GM21723 (cell line): Measurements from ENCODE around the gene GRK5.

Experiments
- ATAC-seq: cut with Tn5 transposase; IDR thresholded peaks from one replicate; pipeline ENCODE4 v1.9.1; 2021; ENCODE audit warnings: mild to moderate bottlenecking, moderate library complexity; ENCODE audit not compliant: unreplicated experiment

Gene GRK5

DNA sequence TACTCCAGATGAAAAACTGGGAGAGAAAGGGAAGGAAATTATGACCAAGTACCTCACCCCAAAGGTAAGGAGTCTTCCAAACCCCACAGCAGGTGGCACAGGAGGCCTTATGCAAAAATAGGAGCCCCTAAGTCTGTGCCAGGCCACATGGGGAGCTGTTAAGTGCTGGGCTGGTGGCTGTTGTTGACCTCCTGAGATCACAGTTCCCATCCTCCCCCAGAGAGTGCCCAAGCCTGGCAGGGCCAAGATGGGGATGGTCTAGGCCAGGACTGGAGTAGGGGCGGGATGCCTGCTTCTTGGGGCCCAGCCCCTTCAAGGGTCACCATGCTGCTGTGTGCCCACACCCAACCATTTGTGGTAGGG lies 189.3 kb downstream of the GRK5 start:
- no peak for ATAC-seq

DNA sequence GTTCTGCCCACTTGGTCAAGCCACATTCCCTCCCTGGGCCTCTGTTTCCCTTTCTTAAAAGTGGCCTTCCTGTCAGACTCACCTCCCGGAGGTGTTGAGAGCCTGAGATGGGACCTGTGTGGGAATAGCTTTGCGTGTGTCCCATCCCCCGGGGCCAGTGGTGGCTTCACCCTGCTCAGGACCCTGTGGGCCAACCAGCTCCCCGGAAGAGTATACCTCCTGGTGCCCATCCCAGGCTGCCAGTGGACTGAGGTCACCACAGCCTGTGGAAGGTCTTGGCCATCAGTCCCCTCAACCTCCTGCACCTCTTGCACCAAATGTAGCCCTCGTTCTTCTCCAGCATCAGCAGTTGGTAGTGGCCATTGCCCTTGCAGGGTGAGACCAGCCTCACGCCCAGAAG lies 190.0 kb downstream of the GRK5 start:
- ATAC-seq: no peak

DNA sequence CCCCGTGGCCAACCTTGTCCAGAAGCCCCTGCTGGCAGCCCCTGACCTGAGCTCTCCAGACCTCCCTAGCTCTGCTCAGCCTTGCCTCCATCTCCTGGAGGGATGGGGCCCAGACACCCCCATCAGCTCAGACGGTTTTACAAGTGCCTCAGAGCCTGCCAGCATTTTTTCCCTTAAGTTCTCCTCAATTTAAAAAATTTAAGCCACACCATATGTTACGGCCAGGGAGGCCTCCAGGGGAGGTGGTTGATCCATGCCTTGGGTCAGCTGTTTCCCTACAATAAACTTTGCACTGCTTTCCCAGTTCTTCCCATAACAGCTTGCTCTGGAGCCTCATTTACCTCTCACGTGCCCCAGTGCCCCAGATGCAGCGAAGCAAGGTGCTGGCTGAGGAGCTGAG lies 191.6 kb downstream of the GRK5 start:
- ATAC-seq: no peak

DNA sequence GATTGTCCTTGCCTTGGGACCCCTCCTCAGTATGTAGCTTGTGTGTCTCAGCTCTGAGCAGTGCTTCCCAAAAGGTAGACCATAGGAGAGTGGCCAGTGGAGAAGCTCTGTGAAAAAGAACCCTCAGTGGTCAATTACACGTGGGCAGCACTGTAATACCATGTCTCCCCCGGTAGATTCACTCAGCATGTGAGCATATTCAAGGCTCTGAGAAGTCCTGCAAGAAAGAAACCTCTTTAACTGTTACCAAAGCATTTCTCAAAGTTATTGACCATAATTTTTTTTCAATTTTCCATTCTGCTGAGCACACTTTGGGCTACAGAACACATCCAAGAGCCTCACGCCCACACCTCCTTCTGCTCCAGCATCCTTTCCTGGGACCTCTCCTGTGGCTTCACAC lies 192.1 kb downstream of the GRK5 start:
- ATAC-seq: no peak

DNA sequence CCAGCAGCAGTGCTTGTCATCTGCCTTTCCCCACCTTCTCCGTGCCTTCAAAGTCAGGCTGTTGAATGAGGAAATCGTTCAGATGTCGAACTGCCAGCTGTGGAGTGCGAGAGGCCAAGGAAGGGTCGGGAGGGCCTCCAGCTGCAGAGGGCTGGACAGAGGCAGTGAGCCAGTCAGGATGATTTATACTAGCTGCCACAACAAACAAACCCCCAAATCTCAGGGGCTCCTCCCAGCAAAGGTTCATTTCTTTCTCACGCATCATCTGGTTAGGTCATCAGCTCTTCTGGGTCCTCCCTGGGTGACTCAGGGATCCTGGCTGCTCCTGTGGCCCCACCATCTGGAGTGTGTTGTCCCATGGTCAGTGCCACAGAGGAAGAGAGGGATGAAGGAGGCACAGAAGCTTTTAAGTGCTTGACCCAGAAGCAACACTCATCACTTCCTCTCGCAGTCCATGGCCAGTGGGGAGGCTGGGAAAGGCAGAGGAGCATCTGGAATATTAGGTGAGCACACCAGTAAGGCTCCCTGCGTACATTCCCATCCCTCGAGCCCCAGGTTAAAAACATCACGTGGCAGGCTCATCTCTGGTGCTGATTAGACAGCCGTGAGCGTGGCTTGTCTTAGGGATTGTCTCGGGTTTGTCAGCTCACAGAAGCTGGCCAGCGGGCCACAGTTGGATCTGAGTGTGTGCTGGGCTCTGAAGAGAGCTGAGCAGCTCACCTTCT lies 194.5 kb downstream of the GRK5 start:
- no peak for ATAC-seq

DNA sequence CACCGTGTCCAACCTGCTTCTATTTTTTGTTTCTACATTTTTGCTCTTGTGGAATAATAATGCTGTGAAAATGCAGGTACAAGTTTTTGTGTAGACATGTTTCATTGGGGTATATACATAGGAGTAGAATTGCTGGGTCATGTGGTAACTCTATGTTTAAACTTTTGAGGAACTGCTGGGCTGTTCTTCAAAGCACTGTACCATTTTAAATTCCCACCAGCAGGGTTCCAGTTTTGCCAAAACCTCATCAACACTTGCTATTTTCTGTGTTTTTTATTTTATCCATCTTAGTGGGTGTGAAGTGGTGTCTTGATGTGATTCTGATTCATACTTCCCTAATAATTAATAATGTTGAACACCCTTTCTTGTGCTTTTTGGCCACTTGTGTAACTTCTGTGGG lies 196.6 kb downstream of the GRK5 start:
- no peak for ATAC-seq

DNA sequence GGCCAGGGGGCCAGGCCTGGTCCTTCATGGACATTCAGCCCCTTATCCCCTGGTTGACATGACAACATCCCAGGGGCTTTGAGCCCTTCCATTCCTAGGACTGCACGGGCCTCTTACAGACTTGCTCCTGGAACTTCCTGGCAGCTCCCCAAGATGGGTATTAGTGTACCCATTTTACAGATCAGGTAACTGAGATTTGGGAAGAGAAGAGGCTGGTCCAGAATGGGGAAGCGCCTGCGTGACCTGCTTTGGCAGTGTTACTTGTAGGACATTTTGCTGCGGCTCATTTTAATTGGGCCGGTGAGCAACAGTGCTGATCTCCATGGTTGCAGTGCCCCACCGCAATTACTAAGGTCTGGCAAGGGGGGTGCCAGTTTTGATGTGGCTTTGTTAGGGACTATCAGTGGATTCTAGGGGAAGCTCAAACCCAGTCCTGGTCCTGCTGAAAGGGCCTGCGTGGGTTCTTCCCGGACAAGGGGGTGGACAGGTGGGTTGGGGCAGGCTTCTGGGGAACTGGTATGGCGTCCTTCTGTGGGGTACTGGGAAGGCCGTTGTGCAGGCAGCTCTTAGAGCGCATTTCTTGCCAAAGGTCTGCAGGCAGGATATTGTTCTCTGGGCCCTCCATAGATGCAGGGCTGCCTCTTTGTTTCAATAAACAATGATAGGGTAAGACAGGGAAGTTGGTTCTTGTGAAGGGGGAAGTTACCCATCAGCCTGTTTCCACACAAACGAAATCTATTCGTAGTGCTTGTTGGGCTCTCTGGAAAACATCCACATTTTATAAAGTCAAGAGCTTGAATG lies 197.5 kb downstream of the GRK5 start:
- ATAC-seq: no peak

DNA sequence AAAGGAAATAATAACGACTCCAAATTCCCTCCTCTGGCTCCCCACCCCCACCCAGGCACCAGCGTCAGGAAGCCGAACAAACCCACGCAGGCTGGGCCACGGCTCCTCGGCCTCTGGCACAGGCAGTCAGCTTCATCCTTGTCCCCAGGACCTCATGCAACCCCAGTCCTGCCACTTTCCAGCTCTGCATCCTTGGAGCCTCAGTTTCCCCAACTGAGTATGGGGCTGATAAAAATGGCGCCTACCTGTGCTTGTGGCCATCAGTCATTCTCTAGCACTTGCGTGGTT lies 198.1 kb downstream of the GRK5 start:
- no peak for ATAC-seq

DNA sequence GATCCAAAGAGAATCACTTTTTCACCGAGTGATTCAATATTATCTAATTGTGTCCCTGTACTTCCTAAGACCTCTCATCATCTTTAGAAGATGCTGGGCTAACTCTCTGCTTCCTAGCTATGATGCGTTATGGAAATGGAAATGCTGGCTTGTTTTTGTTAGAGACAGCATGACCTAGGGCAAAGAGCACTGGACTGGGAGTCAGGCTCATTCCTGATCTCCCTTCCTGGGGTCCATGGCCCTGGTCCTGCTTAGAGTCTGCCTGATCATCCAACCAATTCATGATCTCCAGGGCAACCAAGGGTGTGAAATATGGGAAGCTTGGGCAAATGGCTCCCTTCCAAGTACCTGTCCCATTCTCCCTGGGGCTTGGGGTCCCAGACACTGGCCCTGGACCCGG lies 198.8 kb downstream of the GRK5 start:
- no peak for ATAC-seq

DNA sequence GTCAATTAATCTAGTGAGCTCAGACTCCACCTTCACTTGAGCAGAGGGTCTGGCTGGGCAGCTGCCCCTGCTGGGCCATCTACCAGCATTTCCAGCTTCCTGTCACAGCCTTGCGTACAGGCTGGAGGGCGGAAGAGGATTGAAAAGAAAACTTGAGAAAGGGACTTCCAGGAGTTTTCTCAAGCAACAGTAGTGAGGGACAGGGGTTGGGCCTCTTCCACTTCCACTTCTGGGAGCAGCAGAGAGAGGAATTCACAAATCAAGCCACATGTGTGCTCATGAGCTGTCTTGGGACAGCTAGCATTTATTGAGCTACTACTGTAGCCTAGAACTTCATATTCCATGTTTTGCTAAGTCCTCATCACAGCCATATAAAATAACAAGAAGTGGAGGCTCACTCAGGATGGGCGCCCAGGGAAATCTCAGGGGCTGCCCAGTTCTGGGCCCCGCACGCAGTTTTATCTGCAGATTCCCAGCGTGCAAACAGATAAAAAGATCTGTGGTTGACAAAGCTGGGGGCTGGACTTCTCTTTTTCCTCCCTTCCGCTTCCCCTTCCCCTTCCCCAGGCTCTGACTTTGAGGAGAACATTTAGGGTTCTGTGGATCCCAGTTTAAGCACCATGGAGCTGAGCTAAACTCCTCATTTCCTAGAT lies 199.4 kb downstream of the GRK5 start:
- ATAC-seq: no peak

DNA sequence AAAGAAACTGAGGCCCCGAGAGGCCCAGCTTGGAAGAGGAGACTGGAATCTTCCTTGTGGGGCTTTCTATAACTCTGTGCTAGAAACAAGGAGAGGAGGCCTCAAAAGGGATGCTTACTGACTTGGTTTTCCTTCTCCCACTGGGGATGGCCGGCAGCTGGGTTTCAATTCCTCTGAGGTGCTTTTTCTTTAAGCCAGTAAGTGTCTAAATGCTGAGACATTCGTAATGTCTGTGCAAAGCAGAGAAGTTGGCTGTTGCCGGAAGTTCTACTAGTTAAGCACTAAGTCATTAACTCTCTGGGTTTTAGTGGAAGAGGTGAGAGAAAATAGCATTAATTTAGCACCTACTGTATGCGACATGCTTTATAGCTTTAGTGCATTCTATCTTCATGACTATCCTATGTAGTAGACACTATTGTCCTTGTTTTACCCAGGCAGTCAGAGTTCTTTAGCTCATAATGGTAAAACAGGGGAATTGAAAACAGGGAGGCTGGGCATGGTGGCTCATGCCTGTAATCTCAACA lies 199.9 kb downstream of the GRK5 start:
- ATAC-seq: no peak

DNA sequence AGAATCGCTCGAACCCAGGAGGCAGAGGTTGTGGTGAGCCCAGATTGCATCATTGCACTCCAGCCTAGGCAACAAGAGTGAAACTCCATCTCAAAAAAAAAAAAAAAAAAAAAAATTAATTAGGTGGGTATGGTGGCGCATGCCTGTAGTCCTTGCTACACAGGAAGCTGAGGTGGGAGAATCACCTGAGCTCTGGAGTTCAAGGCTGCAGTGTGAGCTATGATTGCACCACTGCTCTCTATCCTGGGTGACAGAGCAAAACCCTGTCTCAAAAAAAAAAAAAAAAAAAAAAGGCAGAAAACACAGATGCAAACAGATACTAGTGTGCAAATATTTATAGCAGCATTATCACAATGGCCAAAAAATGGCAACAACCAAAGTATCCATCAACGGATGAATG lies 200.7 kb downstream of the GRK5 start:
- ATAC-seq: no peak

DNA sequence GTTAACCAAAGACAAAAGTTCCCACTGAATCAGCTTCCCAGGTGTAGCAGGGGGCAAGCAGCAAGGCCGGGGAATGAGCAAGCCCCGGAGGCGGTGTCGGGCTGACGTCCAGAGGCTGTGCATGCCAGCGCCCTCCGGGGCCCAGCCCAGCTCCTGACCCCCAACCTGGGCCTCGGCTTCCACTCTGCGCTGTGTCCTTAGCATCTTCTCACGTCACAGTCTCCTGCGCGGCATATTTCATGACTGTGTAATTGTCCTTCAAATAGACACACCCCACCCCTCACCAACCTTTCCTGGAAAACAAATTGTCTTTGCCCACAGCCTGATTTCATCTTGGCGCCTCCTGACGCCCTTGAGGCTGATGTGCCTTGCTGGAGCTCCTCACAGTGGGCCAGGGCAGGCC lies 201.6 kb downstream of the GRK5 start:
- ATAC-seq: no peak

DNA sequence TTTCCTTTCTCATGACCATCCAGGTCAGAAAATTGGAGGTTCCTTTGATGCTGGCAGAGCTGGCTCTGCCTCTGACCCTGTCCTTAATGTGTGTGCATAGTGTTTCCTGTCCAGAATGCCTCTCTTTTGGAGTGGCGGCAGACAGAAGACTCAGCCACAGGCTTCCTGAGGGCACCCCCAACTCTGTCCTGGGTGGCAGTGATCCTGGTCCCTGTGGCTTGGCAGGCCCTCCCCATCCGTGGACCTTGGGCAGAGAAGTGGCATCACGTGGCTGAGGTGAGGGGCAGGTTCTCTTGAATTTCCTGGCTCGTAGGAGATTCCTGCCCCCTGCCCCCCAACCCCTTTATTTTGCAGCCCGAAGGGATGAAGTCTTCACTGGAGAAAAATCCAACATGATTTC lies 202.0 kb downstream of the GRK5 start:
- no peak for ATAC-seq

DNA sequence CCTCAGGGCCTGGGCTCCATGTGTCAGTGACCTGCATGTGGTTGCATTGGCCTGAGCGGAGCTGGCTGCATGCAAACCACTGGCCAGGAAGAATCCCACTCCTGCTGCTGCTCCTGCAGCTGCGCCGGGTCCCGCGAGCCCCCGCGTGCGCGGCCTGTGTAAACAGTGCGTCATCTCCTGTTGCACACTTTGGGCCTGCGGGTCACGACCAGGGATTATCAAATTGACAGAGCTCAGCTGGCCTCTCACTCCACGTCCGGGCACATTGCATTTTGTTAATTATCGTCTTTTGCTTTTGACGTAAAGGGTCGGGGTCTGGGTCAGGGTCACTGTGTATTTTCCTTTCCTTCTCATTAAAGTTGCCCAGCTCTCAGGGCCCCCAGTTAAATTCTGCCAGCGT lies 202.5 kb downstream of the GRK5 start:
- ATAC-seq: no peak

DNA sequence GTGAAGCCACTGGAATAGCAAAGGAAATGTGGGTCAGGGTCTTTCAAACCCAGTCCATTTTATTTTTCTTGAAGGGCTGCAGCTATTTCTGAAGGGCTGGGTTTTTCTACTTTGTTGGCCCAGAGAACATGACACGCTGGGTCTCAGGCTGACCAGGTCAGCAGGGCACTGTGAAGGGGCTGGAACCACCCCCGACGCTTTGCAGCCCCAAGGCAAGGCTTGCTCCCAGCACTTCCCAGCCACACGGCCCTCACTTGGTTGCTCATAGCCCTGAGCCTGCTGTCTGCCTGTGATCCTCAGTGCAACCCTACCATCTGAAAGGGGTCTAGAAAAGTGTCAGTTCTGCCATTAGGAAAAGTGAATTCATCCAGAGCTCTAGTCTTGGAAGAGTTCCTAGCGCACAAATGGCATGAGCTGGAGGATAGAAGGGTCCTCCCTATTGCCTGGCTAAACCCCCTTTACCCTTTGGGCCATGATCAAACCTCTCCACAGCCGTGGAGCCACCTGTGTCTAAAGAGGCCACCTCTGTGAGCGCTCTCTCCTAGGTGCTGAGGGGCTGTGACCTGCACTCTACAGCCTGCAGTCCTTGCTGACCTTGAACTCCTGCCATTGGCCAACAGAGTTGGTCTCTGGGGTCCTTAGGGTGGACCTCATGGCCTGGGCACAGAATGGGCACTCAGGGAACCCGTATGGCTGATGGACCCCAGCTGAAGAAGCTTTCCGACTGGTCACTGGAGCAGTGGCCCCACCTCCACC lies 203.2 kb downstream of the GRK5 start:
- ATAC-seq: no peak

DNA sequence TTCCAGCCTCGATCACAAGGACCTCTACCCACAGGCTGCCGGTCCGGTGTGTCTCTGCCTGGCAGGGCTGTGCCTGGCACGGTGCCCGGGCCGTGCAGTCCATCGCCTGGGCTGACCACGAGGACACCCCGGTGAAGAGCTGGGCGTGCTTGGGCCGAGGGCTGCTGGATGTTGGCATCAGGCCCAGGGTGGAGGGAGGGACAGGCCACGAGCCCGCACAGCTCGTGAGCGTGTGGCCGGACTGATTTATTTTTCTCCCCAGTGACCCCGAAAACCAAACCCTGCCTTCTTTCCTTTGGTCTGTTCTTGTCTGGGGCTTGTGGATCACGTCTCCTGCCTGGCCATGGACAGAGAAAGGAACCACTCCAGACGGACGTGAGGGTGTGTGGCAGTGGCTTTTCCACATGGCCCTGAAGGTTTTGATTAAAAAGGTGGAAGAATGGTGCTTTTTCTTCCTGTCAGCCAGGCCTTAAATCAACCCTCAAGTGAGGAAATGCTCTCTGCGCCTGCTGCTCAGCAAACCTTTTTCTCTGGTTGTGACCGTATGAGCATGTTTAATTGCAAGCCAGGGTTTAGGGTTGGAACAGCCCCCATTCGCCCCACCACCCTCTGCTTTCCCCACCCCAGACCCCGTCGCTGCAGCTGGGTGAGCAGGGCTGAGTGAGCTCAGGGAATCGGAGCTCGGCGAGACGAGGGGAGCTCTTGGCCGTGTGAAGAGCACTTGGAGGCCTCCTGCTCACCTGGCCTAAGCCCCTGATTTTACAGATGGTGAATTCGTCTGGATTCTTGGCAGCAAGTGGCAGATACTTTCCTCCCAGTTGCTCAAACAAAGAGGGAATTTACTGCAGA lies 205.1 kb downstream of the GRK5 start:
- ATAC-seq: no peak

DNA sequence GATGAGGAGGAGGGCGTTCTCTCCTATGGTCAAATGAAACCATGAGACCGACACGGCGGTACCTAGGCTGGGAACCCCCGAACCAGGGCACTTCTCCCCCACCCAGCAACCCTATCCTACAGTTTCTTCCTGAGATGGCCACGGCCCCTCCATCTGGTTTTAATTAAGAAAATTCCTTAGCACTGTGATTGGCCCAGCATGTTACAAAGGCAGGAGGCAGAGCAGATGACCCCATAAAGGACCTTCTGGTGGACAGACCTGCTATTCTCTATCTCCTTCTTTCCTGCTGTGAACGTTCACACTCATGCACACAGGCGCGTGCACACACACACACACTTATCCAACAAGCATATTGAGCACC lies 205.7 kb downstream of the GRK5 start:
- no peak for ATAC-seq

DNA sequence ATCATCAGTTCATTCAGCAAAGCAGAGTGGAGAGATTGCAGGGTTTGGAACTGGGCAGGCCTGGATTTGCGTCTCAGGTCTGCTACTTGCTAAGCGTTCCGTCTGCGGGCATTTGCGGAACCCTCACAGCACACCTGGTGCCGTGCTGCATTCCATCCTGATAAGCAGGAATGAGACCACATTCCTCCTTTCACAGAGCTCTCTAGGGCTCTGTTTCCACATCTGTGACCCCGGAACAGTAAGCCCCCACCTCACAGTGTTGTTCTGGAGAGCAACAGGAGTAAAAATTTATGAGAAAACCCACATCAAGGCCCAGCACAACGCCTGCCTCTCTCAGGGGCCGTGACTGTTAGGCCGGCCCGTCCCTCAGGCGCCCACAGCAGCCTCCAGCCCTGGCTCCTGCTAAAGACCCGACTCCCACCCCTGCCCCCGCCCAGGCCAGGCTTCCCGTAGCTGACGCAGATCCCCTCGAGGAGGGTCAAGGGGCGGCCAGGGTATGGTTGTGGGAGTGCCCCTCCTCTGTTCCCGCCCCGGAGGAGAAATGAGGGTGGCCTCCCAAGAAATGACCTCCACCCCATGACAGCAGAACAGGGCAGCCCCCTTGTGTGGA lies 206.2 kb downstream of the GRK5 start:
- no peak for ATAC-seq

DNA sequence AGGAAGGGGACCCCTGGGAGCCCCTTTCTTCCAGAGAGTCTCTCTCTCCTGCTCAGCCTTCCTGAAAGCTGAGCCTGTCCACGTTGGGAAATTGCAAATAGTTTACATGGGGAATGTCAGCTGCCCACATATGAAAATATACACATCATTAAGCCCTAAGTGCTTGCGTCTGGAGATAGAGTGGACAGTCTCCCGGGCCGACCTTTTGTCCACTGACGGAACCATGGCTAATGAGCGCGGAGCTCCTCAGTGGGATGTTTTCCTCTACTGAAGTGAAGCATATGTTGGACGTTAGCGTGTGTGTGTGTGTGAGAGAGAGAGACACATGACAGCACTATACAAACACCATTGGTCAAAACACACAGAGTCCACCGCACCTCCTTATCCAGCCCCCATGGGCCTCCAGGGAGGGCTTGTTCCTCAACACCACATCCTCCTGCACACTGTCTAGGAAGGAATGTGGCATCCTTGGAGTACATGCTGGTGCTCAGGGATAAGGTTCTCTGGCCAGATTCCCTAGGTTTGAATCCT lies 206.8 kb downstream of the GRK5 start:
- ATAC-seq: no peak
